ENCODE measurements around the gene AGK.

DNA sequence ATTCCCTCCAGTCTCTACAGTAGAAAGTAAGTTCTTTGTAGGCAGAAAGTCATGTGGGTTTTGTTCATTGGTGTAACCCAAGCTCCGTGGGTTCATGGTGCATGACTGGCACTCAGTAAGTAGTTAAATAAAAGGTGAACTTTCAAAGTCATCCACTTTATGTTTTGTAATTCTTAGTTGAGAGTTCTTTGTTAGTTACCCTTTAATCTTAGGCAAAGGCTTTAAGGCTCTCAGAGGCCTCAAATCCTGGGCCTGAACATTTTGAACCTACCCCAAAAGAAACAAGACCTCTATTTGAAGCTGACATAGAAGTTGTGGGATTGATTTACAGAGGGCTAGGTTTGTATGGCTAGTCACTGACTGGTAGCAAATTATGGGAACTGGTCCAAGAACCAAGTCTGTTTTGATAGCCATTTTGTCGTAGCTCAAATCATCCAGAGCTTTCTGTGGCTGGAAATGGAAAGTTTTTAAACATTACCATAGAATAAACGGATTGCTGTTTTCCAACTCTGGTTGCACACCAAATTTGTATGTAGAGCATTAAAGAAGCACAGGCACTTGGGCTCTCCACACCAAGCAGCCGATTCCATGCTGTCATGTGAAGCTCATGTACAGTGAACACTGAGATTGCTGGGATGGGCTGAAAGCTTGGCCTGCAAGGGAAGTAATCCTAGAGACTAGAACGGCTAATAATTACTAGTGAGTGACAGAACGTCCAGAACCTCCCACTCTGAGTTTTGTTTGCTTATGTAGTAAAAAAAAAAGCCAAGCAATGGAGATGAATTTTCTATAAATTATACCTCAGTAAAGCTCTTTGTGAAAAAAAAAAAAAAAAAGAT lies 97.3 kb downstream of the AGK start:
- TF ChIP-seq, protein P1, sequence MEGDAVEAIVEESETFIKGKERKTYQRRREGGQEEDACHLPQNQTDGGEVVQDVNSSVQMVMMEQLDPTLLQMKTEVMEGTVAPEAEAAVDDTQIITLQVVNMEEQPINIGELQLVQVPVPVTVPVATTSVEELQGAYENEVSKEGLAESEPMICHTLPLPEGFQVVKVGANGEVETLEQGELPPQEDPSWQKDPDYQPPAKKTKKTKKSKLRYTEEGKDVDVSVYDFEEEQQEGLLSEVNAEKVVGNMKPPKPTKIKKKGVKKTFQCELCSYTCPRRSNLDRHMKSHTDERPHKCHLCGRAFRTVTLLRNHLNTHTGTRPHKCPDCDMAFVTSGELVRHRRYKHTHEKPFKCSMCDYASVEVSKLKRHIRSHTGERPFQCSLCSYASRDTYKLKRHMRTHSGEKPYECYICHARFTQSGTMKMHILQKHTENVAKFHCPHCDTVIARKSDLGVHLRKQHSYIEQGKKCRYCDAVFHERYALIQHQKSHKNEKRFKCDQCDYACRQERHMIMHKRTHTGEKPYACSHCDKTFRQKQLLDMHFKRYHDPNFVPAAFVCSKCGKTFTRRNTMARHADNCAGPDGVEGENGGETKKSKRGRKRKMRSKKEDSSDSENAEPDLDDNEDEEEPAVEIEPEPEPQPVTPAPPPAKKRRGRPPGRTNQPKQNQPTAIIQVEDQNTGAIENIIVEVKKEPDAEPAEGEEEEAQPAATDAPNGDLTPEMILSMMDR (IDR thresholded peaks at IDR 0.05), result no peak
- TF ChIP-seq EZH2 (IDR thresholded peaks at IDR 0.05; ENCODE audit: borderline replicate concordance, insufficient read depth, low read depth, low read length, poor library complexity, severe bottlenecking), result no peak
